ENCODE measurements around the gene SNU13.
"Not testable (repeated sequence)": the region's sequence is repeated elsewhere in the genome, so short reads cannot be mapped to it uniquely, and the experiment has no call there.

The SNU13 gene

DNA sequence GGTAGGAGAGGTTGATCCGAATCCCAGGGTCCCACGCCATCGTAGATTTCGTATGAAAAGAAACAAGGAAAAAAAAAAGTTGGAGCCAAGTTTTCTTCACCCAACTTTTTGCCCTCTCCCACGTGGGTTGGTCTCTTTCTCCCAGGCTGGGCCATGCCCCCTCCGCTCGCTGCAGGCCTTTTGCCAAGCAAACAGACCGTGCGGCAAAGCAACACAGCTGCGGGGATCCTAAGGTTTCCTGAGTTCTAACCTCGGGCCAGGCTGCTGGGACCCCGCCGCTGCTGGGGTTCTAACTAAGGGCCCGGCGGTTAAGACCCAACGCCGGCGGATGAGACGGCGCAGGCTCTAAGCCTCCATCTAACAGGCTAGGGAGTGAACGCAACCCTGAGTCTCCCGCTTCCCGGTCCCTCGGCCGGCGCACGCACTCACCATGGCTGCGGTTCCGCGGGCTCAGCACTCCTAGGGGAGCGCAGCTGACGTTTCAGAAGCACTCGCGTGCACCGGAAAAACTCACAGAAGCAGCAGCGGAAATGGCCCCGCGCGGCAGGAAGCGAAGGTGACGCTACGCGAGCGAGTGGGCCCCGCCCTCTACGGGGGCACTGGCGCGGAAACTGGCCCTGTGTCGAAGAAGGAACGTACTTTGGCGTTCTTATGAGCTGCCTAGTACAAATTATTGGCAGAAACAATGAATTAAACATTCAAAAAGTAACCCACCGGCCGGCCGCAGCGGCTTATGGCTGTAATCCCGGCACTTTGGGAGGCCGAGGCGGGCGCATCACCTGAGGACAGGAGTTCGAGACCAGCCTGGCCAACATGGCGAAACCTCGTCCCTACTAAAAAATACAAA lies at the start of gene SNU13:
Gene SNU13 (minus strand): TSS at position 503 of the 847 bp plus-strand sequence. CDS start 71 bp downstream, at position 432.
- DNase-seq: peak; percentile 95

DNA sequence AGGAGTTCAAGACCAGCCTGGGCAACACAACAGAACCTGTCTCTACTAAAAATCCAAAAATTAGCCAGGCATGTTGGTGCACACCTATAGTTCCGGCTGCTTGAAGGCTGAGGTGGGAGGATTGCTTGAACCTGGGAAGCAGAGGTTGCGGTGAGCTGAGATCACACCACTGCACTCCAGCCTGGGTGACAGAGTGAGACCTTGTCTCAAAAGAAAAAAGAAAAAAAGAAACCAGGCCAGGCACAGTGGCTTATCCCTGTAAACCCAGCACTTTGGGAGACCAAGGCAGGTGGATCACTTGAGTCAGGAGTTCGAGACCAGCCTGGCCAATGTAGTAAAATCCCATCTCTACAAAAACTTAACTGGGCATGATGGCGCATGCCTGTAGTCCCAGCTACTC lies 44.6 kb upstream of the SNU13 start:
- not testable (repeated sequence) for DNase-seq

DNA sequence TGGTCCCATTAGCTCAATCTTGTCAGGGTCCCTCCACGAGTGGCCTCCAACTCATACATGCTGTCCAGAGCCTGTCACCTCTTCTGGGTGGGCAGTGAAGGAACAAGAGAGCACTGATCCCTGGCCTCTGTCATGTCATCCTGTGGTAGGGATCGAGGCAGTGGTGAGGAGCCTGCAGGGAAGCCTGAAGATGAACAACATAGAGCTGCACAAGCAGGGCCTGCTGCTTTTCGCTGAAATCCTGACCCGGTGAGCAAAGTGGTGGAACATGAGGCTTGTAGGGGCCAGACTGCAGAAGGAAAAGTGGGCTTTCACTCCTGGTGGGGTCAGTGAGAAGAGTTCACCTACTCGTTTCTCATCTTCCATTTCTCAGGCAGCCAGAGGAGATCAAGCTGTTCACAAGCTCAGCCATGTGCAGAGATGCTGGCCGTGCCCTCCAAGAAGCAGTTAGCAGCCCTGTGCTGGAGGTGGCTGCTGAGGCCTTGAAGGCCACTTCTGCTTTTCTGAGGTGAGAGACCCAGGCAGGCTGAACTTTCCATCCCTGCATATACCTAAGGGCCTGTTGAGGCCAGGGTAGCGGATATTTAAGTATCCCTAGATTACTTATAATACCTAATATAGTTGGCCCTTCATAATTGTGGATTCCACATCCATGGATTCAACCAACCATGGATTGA lies 43.6 kb upstream of the SNU13 start:
- DNase-seq: no peak

DNA sequence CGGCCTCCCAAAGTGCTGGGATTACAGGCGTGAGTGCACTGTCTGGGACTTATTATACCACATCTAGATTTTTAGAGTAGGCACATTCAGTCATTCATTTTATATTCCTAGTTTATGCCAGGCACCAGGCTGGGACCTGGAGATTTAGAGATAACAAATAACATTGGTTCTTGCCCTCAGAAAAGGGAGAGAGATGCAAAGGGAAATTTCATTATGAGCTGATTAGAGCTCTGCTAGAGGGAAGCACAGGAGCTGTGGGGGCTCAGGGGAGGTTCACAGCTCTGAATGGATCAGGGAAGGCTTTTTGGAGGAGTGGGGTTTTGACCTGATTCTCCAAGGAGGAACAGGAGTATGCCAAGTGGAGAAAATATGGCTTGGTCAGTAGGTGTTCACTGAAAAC lies 42.9 kb upstream of the SNU13 start:
- DNase-seq: no peak

- DNase-seq: peak; percentile 20
Observed at GRCh38 chr22:41725510-41726110, 36.9 kb upstream of the SNU13 start.

DNA sequence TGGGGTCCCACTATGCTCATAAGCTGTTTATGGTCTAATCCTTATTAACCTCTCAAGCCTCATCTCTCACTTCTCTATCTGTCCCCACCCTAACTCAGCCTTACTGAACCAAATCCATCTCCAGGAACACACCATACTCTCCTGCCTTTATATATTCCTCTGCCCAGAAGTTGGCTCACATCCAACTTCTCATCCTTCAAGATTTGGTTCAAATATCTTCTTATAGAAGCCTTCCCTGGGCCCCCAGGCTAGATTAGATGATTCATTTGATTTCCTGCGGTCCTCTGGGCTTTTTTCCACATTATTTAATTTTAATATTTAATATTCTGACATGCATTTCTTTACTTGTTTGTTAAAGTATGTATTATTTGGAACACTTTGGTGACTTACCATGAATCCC lies 33.8 kb upstream of the SNU13 start:
- no peak for DNase-seq

GRCh38 chr22:41713004-41713403 lies 24.3 kb upstream of the SNU13 start:
- DNase-seq: no peak

DNA sequence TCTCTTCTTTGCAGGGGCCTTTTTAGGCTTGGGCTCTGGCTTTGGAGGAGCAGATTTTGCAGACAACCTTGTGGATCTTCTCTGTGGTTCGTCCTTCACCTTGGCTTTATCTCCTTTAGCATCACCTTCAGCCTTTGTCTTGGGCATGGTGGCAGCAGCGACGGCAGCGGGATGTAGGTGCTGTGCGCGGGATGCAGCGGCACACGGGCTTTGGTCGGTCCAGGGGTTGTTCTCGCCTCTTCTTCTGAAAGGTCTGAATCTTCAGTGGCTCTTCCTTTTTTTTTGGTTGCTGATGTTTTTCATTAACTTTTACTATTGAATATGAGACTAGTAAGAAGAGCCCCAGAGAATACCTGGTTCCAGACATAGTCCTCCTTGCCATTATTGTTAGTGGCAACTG lies 20.7 kb upstream of the SNU13 start:
- no peak for DNase-seq

- DNase-seq: no peak
Observed at GRCh38 chr22:41702763-41703162, 14.1 kb upstream of the SNU13 start.

GRCh38 chr22:41700108-41700364 lies 11.4 kb upstream of the SNU13 start:
- no peak for DNase-seq

DNA sequence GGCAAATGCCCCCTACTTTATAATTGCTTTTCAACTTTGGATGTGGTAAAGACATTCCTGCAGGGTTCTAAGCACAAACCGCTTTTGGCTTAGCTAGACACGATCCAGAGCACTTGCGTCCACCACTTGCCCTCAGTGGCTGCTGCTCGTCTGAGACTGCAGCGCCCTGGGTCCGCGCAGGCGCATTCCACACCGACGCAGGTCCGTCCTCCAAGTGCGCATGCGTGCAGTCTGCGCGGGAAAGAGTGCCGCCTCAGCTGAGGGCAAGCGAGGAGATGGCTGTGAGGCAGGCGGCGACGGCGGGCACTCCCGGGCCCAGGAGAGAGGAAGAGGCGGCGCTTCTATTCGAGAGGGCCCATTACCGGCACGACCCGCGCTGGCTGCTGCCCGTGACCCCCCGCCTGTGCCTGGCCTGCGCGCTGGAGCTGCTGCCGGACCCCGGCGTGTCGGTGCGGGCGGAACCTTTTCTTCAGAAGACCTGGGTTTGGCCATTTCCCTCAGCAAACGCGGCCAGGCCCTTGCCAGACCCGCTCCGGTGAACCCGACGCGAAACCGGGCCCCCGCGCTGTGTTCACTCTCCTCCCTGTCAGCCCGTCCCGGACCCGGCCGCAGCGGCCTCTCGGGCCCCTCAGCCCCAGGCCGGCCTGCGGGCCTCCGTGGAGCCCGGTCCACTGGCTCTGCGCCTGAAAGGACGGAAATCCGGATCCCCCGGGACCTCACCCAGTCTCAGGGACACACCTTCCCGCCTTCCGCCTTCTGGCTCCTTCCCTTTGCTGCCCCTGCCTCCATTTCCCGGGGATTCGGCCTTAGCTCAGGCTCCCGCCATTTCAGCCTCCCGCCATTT lies 10.8 kb upstream of the SNU13 start, which contains the start of gene MEI1:
Gene MEI1 (plus strand): TSS at position 240 of the 844 bp plus-strand sequence. CDS start 36 bp downstream, at position 276.
- peak; percentile 92 for DNase-seq

GRCh38 chr22:41697126-41697775 lies 8.6 kb upstream of the SNU13 start:
- DNase-seq: peak; percentile 90

DNA sequence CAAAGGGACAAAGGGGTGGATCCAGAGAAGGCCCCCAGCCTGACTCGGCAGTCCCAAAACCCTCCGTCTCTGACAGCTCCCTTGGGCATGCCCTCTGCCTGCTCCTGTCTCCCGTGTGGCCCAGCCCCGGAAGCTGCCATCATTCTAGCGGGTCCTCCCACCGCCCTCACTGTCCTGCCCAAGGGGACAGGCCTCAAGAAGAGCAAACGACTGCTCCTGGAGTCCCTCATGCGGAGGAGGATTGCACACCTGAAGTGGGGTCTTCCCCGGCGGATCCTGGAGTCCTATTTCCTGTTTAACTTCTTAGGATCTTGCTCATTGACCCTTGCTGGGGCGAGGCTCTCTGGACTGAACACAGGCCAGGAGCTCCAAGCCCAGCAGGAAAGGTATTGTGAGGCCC lies 8.0 kb upstream of the SNU13 start:
- no peak for DNase-seq

DNA sequence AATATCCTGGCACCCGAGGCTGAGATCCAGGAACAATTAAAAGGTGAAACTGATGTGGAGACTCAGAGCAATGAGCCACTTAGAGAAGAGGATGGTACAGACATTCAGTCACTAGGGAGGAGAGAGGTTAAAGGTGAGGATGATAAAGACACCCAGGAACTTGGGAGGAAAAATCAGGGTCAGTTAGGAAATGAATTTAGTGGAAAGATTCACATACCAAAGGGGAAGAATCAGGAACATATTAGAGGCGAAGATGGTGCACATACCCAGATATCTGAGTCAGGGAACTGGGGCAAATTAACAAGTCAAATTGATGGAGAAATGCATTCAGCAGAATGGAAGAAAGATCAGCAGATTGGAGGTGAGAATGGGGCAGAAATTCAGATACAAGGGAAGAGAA lies 6.5 kb upstream of the SNU13 start:
- DNase-seq: no peak

DNA sequence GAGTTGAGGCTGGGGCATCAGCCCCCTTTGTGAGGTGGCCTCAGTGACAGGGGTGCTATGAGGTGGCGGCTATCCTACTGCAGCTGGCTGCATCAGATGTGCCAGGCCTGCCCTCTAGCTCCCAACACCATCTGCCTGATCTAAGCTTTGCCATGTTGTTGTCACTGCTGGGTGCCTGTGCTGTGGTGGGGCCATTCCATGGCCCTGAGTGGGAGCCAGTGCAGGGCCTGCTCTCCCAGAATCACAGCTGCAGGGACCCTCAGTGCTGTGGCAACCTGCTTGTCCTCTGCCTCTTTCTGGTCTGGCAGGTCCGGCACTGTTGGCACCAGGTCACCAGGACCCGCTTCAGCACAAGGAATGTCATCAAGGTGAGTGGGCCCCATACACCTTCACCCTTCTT lies 1.8 kb upstream of the SNU13 start:
- no peak for DNase-seq

- DNase-seq: peak; percentile 48
Observed at GRCh38 chr22:41687901-41688364, 734 bp downstream of the SNU13 start.

GRCh38 chr22:41686890-41687289 lies 1.8 kb downstream of the SNU13 start:
- not testable (repeated sequence) for DNase-seq

- DNase-seq: no peak
Observed at GRCh38 chr22:41684194-41684593, 4.5 kb downstream of the SNU13 start.

GRCh38 chr22:41683616-41684015 lies 5.1 kb downstream of the SNU13 start:
- DNase-seq: no peak

DNA sequence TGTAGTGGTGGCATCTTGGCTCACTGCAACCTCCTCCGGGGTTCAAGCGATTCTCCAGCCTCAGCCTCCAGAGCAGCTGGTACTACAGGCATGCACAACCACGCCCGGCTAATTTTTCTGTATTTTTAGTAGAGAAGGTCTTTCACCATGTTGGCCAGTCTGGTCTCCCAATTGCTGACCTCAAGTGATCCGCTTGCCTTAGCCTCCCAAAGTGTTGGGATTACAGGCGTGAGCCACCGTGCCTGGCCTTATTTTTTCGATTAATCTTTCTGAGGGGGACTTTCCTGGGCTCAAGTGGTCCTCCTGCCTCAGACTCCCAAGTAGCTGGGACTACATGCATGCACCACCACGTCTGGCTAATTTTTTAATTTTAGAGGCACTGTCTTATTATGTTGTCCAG lies 5.6 kb downstream of the SNU13 start:
- no peak for DNase-seq

DNA sequence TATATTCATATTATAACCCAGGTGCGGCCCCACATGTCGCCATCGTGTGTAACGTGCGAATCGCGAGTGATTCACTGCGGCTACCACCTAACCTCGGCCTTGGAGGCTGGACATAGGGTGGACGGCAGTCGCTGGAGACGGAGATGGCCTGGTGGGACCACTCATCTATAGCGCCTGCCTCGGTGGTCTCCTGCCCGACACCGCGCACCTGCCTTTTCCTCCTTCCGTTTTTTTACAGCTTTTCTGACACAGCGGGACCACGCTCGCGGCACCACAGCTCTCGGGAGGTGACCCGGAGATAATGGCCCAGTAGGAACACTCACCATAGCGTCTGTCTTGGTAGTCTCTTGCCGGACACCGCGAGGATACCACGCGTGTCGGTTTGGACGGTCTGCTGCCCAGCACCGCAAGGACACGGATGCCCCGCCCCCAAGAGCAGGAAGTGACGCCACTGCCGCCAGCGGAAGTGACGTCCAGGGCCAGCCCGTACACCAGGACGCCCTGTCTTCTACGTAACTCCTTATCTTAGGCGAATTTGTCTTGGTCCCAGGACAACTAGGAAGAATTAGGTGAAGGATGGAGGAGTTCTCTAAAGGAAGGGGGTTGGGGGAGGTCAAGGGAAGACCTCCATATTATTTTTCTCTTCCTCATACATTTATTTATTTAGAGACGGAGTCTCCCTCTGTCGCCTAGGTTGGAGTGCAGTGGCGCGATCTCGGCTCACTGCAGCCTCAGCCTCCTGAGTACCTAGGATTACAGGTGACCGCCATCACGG lies 6.4 kb downstream of the SNU13 start:
- peak; percentile 83 for DNase-seq

DNA sequence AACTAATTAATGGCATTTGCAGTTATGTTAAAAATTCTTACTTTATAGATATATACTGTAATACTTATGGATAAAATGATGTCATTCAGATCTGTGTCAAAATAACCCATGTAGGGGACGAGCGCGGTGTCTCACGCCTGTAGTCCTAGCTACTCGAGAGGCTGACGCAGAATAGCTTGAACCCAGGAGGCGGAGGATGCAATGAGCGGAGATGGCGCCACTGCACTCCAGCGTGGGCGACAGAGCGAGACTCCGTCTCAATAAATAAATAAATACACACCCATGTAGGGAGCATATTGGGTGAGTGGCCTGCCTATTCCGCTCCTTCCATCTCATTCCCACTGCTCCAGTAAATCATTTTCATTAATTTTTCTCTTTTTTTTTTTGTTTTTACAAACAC lies 7.1 kb downstream of the SNU13 start:
- DNase-seq: peak; percentile 13
